Stimulated activated CD4-positive, alpha-beta T cell treated with anti-CD3 and anti-CD28 coated beads, Interleukin-1b, Interleukin-23, amount 100 ng/mL, for 4 hours (primary cell): ENCODE data around the gene MPZL1.

Source experiments
- DNase-seq, 2 donors: peaks; one replicate each; pipeline ENCODE4 v3.0.0-alpha.2; 2020; ENCODE audit warnings: low read depth in 2 of 2

The MPZL1 gene

GRCh38 chr1:167721617-167722151 lies at the start of gene MPZL1:
TSS of gene MPZL1 (plus strand) at chr1:167721982. CDS start at chr1:167722152, 170 bp downstream.
- peak; percentile 92 for DNase-seq

DNA sequence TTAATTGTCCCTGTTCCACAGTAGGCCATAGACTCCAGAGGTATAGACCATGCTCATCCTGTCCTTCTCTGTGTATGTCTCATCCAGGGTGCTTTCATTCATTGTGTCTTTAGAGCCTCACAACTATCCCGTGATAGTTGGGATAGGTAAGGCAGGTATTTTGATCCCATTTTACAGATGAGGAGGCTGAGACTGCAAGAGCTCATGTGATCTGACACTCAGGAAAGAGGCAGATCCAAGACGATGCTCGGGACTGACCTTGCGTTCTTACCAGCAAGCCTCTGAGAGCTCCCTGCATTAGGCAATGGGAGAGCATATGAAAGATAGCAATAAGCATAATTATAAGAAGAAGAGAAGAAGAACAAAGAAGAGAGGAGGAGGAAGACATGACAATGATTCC lies 49.0 kb upstream of the MPZL1 start:
- no peak for DNase-seq

GRCh38 chr1:167673265-167673664 lies 48.5 kb upstream of the MPZL1 start:
- no peak for DNase-seq

DNA sequence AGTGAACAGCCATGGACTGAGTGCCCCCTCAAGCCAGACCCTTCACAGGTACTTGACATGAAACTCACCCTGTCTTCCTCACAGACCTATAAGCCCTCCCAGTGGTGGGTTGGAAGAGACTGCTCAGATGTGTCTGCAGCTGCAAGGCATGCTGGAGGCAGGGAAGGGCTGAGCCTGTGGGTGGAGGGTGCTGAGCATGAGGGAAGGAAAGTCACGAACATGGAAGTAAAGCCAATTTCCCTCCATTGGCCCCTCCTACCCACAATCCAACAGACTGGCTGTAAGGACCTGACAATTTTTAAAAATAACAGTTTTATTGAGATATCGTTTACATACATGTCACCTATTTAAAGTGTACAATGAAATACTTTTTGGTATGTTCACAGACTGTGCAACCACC lies 47.6 kb upstream of the MPZL1 start:
- DNase-seq, result no peak

- DNase-seq, result no peak
These were observed 46.3 kb upstream of the MPZL1 start for GRCh38 chr1:167675440-167675839.

DNA sequence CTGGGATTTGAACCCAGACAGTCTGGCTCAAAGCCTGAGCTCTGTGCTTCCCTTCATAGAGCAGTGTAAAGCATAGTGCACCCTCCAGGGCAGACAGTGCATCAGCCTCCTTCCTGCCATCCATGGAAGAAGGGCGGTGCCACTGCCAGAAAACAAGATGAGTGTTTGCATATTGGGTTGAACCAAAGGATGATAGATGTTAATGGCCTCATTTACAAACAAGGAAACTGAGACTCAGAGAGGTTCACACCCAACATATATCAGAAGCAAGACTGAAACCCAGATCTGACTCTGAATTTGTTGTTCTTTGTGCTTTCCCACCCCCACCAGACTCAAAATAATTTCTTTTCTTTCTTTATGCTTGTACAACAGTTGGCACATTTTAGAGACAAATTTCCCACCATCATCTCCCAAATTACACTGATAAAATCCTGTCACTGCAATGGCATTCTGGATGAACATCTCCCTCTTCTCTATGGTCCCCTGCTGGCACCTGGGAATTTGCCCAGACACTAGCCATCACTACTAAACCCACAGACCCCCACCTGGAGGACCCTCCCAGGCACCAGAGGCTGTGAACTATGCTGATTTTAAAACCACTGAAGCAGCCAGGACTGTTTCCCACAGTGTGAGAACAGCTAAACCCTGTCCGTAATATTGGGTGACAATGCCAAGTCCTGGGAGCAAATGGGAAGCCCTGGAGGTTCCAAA lies 45.4 kb upstream of the MPZL1 start:
- no peak for DNase-seq

DNA sequence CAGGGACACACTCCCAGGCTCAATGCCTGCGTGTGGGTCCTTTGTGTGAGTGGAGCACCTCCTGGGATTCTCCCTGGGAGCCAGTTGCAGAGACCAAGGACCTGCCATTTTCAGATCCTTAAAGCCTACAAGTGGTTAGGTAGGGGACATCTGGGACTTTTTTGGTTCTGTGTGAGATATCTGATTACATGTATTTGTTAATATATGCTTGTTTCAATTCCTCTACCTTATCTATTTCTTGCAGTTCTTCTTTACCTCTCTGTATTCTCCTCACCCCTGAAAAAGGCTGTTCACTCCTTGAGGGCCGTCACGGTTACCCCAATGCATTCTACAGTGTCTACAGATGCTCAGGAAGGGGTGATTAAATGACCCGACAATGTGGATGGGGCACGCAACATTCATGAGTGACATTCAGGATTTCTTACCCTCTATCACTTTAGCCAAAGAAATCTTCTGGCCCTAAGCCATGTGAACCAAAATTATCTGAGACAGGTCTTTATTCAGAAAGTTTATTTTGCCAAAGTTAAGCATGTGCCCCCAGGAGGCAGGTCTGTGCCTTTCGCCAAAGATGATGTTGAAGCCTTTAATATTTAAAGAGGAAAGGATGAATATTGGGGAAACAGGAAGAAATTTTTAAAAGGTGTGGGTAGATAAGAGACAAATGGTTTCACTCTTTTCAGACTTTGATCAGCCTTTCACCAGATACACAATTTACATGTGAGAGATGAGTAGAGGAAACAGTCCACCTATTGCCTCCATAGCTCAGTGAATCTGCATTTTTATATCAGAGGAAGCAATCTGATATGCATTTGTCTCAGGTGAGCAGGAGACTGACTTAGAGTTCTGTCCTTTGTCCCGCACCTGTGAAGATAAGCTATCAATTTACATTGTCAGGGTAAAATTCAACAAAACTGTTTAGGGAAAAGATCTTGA lies 44.6 kb upstream of the MPZL1 start:
- DNase-seq, result no peak

DNA sequence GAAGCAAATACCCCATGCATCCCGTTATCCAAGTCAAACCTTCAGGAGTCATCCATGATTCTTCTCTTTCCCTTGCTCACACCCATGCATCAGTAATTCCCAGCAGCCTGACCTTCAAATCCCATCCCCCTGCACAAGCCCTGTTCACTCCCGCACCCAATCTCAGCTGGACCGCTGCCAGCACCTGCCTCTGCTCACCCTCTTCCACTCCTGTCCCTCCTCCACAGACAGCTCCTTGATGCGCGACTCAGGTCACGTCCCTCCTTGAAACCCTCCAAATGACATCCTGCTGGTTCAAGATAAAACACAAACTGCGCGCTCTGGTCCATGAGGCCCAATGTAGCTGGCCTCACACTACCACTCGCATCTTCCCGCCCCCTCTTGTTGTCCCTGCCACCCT lies 43.4 kb upstream of the MPZL1 start:
- DNase-seq, result no peak

DNA sequence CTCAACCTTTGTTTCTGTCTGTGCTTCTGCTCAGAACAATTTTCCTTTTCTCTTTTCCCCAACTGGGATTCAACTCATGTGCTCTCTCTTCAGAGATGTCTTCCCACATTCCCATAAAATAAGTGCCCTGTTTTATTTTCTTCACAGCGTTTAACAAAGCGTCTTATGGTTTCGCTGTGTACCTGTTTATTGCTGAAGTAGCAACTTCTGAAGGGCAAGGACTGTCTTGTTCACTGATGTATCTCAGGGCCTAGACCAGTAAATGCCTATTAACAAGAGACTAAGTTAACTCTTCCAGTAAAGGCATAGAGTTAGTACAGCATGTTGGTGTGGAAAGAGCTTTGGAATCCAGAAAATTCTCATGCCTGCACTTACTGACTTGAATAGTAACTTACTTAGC lies 42.9 kb upstream of the MPZL1 start:
- DNase-seq, result no peak

GRCh38 chr1:167679714-167680113 lies 42.1 kb upstream of the MPZL1 start:
- no peak for DNase-seq

- DNase-seq, result no peak
These were observed 40.8 kb upstream of the MPZL1 start for GRCh38 chr1:167681024-167681423.

DNA sequence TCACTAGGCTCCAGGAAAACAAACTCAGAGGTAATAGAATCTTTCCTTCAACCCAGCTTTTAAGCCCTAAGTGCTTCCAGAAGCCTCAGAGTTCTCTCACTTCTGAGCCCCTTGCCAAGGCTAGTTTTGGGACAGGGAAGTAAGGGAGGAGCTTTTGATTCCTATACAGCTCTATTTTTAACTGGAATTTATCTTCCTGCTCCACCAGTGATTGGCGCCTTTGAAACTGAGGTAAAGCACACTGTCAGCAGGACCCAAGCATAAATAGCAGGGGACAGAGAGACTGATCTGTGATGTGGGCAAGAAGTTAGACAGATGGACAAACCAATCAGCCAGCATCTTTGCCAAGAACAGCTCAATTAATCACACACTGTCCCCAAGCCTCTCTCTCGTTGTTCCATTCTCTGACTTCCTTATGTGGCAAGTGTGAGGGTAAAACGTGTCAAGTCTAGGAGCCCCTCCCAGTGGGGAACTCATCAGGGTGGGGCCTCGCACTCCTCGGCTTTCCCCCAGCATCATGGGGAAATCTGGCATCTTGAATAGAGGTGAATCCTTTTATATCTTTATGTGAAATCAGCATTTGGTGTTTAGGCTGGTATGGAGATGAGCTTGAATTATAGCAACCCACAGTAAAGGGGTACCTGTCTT lies 40.2 kb upstream of the MPZL1 start:
- no peak for DNase-seq

GRCh38 chr1:167683226-167683625 lies 38.6 kb upstream of the MPZL1 start:
- DNase-seq, result no peak

GRCh38 chr1:167683641-167684502 lies 37.9 kb upstream of the MPZL1 start:
- no peak for DNase-seq

DNA sequence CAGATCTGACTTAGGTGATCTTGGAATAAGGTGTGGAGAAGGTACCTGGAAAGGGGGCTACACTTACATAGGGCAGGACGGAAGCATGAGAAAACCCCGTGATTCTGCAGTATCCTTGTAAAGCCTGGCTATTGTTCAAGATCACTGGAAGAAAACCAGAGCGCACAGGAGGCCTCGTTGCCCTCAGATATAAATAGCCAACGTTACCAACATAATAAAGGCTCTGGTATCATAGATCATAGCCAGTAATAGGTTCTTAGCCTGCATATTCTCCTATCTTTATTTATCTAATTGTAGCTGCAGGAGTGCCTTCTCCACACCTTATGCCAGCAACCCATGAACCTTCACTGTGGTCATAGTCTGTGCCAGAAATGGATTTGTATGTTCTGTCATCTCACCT lies 35.9 kb upstream of the MPZL1 start:
- DNase-seq, result no peak

- peak; percentile 53 to 85 for DNase-seq
These were observed 33.8 kb upstream of the MPZL1 start for GRCh38 chr1:167687919-167688519.

- DNase-seq, result no peak
These were observed 32.2 kb upstream of the MPZL1 start for GRCh38 chr1:167689567-167689920.

- DNase-seq, result no peak
These were observed 31.7 kb upstream of the MPZL1 start for GRCh38 chr1:167690053-167690452.

DNA sequence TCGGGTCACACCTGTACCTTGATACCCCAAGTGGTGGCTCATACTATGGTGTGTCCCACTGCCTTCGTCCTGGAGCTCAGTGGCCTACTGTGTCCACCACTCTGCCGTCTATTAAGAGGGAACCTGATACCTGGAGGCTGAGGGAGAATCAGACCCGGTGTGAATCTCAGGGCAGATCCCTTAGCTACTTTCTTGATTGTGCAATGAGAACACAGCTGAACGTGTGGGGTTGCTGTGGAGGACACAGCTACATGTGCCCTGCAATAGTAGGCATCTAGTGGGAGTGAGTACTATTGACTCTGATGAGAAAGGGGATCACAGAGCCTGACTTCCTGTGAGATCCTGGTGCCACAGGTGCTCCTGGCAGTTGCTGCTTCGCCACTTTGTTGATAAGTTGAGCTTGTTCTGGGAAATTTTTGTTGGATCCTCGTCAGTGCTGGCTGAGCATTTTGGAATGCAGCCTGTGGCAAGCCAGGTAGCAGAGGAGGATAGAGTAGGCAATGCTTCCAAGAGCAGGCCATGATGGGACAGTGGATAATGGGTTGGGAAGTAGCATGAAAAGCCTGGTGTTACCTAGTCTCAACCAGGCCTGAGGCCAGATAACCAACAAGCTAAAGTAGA lies 28.2 kb upstream of the MPZL1 start:
- DNase-seq, result no peak

DNA sequence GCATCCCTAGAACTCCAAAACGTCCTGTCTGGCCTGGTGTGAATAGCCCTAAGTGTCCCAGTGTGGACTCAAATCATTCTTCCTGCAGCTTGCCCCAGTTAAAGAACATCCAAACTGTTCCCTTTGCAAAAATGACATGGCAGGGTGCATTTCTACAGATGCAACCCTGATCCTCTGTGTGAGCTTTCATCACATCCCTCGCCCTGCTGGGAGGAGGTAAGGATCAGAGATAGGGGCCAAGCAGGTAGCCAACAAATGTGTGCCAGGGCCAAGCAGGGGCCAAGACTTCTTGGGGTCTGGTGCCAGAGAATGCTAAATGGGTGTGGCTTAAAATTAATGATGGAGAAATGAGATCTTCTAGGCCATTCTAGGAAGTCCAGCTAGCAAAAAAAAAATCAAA lies 27.1 kb upstream of the MPZL1 start:
- DNase-seq, result no peak

DNA sequence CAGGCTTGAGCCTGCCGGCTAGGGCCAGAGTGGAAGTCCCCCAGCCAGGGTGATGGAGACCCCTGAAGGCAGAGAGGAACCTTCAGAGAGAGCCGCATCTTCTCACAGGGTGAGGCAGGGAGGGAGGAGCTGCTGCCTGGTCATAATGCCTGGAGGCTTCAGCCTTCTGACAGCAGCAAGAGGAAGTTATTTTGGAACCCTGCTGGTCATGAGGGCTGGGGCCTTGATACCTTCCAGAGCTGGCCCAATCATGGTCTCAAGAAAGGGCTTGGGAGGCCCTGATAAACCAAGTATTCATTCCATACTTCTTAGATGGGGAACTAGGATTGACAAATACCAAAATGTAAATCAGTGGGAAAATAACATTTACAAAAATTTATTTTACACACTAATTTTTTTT lies 26.6 kb upstream of the MPZL1 start:
- DNase-seq, result no peak
